Stimulated activated naive CD4-positive, alpha-beta T cell treated with Interleukin-2 at 50 U/mL for 16 hours (primary cell): ENCODE measurements around the gene USHBP1.
"Not testable (repeated sequence)": the region's sequence is repeated elsewhere in the genome, so short reads cannot be mapped to it uniquely, and the experiment has no call there.

Experiments
- DNase-seq: peaks from one replicate; lab custom pipeline; 2025; lab: John Stamatoyannopoulos, UW

USHBP1 gene

DNA sequence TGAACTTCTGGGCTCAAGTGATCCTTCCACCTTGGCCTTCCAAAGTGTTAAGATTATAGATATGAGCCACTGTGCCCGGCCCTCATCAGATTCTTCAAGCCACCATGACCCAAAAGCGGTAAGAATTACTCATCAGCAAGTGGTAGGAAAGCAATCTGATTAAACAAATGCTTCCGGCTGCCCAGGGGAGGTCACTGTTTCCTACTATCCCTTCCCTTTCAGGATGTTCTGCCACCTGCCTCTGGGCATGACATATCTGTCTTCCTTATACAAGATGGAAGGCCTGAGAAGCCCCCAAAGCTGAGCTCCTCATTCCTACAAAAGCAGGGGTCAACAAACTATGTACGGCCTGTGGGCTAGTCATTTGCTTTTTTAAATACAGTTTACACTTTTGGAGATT is 31.7 kb upstream of the USHBP1 start:
- DNase-seq, result no peak

DNA sequence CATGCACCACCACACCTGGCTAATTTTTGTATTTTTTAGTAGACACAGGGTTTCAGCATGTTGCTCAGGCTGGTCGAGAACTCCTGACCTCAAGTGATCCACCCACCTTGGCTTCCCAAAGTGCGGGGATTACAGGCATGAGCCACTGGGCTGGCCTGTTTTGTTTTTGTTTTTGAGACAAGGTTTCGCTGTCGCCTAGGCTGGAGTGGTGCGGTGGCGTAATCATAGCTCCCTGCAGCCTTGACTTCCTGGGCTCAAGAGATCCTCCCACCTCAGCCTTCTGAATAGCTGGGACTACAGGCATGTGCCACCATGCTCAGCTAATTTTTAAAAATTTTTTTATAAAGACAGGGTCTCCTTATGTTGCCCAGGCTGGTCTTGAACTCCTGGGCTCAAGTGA is 31.0 kb upstream of the USHBP1 start:
- not testable (repeated sequence) for DNase-seq

DNA sequence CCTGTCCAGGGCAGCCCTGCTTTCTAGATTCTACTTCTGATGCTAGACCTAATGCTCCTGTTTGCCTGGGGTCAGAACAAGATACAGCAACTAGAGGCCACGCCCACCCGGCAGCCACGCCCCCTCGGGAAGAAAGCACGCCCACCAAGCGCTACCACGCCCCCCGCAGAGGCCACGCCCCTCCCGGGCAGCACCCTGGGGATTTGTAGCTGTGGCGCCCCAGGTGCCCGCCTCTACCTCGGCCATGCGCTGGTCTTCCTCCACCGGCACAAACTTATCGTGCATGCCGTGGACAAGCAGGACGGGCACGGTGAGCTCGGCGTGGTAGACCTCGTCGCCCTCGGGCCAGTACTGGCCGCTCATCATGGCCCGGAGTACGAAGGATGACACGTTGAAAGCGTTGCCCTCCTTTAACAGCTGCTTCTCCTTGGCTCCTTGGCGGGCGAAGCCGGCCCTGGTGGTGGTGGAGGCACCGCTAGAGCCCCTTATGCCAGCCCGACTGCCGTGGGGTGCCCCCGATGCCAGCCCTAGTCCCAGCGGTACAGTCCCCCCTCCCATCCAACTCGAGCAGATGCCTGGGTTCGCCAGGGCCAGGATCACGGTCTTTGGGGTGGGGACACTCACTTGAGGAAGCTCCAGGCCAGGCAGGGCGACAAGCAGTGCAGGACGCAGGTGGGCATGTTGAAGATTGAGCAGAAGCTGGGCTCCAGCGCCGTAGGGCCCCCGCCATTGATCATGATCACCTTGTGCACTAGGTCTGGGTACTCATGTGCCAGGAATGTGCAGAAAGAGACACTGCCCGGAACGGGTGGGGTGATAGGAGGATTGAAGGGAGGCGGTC is 29.7 kb upstream of the USHBP1 start:
- DNase-seq, result peak; percentile 24

DNA sequence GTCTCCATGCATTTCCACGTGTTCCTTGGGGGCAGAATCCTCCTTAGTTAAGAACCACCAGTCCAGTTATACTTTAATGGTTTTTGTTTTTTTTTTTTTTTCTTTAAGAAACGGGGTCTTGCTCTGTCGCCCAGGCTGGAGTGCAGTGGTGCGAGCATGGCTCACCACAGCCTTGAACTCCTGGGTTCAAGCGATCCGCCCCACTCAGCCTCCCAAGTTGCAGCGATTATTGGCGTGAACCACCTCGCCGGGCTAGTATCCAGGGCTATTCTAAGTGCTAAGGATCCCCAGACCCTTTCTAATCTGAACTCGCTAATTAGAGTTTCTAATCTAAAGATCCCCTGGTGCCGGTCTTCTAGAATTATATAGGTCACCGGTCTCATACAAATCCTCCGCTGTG is 29.1 kb upstream of the USHBP1 start:
- no peak for DNase-seq

DNA sequence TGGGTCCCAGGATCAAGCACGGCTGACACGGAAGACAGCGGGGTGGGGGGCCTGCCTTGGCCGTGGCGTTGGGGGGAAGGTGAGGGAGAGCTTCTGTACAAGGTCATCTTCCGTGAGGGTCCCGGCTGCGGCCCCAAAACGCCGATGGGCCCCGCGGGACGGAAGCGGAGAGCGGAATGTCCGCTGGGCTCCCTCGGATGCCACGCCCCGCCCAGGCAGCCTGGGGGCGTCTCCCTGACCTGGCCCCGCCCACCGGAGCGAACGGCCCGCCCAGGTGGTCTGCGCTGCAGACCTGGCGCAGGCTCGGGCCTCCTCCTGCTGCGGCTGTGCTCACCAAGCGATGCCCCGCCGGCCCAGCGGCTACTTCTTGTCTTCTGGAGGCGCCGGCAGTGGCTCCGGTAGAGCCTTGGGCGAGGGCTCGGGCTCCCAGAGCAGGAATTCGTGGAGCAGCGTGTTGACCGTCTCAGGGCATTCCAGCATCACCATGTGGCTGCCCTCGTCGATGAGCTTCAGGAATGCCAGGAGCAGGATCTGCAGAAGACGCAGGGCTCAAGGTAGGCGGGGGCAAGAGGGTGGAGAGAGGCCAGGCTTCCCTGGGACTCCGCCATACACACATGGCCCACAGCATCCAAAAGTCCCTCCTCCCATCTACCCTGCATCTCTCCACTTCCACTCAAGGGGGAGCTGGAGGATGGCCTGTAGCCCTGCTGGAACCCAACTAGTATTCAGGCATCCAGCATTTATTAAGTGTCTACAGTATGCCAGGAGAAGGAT is 27.9 kb upstream of the USHBP1 start:
- peak; percentile 62 for DNase-seq

DNA sequence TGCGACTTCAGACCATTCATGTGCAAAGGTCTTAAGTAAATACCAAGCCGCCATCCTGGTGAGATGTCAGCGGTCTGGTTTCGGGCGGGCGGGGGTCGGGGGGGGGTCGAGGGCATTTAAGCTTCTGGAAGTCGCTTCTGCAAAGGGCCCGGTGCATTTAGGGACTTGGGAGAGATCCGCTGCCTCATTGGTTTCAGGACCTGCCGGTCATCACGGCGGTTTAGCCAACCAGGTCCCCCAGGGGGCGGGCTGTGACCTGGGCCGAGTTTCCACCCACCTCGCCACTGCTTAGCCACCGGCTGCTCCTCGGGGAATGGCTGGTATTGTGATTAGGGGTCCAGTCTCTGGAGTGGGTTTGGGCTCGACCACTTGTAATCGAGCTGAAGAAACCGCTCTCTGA is 24.9 kb upstream of the USHBP1 start:
- DNase-seq, result peak; percentile 25

DNA sequence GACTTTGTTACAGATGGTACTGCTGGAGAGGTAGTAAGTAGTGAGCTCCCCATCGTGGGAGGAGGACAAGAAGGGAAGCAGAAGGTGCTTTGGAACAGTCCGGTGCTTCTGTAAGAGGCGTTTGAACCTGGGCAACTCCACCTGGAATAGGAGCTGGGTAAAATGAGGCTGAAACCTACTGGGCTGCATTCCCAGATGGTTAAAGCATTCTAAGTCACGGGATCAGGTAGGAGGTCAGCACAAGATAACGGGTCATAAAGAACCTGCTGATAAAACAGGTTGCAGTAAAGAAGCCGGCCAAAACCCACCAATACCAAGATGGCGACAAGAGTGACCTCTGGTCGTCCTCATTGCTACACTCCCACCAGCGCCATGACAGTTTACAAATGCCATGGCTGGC is 22.2 kb upstream of the USHBP1 start:
- DNase-seq, result no peak

DNA sequence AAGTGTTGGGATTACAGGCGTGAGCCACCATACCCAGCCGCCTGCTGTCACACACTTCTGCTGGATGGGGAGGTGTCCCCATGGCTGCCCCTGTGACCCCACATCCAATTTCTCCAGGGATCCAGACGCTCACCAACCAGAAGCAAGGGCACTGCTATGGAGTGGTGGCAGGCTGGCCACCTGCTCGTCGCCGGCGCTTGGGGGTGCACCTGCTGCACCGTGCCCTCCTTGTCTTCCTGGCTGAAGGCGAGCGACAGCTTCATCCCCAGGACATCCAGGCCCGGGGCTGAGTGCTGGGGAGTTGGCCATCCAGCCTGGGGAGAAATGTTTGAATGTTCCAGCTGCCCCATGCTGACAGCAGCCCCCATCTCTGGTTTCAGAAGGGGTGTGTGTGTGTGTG is 21.7 kb upstream of the USHBP1 start:
- DNase-seq, result no peak

DNA sequence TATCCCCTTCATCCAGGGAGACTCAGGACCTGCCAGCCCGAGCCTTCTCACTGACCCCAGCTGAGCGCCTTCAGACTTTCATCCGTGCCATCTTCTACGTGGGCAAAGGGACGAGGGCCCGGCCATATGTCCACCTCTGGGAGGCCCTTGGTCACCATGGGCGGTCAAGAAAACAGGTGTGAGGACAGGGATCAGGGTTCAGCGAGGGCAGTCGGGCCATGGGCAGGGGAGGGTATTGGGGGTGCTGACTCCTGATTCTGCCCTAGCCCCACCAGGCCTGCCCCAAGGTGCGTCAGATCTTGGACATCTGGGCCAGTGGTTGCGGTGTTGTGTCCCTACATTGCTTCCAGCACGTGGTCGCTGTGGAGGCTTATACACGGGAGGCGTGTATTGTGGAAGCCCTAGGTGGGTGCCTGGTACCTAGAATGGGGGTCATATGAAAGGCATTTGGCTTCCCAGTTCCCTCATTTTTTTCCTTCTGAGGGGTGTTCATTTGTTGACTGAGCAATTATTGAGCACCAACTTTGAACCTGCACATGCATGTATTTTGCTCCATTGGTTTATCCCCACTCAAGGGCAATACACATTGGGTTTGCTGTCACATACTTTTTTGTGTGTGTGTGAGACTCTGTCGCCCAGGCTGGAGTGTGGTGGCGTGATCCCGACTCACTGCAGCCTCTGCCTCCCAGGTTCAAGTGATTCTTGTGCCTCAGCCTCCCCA is 21.0 kb upstream of the USHBP1 start:
- no peak for DNase-seq

DNA sequence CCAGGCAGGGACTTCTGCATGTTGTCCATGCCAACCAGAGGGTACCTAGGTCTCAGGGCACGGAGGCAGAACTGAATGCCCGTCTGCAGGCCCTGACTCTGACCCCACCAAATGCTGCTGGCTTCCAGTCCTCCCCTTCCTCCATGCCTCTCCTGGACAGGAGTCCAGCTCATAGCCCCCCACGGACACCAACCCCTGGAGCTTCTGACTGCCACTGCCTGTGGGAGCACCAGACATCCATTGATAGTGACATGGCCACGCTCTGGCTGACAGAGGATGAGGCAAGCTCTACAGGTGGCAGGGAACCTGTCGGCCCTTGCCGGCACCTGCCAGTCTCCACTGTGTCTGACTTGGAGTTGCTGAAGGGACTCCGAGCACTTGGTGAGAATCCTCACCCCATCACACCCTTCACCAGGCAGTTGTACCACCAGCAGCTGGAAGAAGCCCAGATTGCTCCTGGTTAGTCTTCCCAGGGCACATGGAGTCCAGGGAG is 19.0 kb upstream of the USHBP1 start:
- DNase-seq, result no peak

DNA sequence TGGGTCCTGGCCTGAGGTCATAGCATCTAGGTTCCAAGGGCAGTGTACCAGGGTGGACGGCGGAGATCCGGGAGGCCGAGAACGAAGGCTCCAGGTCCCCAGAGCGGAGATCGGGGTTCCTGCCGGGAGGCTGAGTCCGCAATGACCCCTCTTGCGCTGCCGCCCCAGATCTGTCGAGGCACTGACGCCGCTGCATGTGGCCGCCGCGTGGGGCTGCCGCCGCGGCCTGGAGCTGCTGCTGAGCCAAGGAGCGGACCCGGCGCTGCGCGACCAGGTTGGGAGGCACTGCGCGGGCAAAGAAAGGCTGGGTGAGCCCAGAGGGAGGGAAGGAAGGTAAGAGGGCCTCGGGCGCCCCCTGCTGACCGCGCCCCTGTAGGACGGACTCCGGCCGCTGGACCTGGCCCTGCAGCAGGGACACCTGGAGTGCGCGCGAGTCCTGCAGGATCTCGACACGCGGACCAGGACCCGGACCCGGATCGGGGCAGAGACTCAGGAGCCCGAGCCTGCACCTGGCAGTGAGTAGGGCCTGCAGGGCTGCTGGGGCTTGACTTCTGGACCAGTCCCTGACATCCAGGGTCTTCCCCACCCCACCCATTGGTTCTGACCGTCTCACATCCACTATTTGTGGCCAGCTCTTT is 18.1 kb upstream of the USHBP1 start:
- DNase-seq, result peak; percentile 76

DNA sequence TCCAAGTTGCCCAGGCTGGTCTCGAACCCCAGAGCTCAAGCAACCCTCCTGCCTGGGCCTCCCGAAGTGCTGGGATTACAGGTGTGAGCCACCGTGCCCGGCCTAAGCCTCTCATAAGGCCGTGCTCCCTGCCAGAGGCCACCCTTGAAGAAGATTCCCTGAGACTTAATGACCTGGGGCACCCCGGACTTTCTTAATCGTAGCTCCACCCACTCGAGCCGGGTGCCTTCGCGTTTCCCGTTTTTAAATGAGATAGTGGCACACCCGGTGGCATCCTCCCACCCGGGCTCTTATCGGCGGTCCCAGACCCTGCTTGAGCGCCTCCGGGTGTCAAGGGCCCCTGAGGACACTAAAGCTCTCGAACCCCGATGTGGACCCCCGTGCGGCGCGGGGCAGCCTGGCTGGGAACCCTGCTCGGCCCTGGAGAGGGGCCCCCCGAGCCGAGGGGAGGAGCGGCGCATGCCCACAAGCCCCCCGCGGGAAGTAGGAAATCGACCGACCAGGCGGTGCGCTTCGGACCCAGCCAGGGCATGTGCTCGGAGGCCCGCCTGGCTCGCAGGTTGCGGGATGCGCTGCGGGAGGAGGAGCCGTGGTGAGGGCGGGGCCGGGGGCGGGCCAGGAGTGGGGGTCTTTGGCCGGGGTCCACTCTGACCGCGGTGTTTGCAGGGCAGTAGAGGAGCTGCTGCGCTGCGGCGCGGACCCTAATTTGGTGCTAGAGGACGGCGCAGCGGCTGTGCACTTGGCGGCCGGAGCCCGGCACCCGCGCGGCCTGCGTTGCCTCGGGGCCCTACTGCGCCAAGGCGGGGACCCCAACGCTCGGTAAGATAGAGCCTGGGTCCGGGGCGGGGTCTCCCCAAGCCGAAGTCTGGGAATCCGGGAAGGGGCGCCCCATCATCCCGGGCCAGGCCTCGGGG is 17.1 kb upstream of the USHBP1 start, which contains the start of gene ANKLE1:
Gene ANKLE1 (plus strand): TSS at position 511 of the 914 bp plus-strand sequence. CDS start 20 bp downstream, at position 531.
- DNase-seq, result peak; percentile 45

DNA sequence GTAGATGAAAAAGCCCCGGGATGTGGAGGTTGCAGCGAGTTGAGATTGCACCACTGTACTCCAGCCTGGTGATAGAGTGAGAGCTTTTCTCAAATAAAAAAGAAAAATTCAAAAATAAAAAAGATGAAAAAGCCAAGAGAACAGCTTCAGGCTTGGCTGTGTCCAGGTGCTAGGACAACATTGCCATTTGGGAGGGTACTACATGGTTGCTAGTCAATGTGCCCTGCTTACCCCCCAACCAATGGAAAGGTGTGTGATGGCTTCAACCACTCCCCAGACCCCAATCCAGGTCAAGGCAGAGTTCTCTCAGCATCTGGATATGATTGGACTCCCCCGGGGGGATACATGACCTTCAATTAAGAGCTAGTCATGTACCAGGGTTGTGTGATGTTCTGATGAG is 14.9 kb upstream of the USHBP1 start:
- no peak for DNase-seq

DNA sequence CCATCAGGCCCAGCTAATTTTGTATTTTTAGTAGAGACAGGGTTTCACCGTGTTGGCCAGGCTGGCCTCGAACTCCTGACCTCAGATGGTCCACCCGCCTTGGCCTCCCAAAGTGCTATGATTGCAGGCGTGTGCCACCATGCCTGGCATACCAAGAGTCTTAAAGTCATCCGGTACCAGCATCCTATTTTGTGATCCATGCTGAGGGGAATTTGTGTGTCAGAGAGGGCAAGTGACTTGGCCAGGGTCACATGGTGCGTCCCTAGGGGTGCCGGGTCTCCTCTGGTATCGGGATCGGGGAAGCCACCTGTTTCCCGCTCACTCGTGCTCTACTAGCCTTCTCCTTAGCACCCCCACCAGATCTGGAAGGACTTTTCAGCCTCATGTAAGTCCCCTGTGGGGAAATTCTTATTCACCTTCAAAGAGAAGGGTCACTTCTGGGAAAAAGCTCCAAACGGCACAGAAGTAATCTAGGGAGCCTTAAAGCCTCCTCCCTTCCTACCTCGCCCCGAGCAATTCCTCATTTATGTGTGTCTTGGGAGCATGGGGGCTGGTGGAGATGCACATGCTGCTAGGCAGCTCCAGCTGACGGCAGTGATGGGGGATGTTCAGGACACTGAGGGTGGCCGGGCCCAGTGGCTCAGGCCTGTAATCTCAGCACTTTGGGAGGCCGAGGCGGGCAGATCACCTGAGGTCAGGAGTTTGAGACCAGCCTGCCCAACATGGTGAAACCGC is 11.1 kb upstream of the USHBP1 start:
- no peak for DNase-seq

DNA sequence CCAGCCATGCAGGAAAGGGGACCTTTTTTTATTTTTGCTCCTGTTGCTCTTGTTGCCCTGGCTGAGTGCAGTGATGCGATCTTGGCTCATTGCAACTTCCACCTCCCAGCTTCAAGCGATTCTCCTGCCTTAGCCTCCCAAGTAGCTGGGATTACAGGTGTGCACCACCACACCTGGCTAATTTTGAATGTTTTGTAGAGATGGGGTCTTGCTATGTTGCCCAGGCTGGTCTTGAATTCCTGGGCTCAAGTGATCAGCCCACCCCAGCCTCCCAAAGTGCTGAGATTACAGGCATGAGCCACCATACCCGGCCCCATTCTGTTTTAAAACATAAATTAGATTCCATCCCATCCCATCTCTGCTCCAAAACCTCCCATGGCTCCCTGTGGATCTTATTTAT is 10.3 kb upstream of the USHBP1 start:
- not testable (repeated sequence) for DNase-seq

DNA sequence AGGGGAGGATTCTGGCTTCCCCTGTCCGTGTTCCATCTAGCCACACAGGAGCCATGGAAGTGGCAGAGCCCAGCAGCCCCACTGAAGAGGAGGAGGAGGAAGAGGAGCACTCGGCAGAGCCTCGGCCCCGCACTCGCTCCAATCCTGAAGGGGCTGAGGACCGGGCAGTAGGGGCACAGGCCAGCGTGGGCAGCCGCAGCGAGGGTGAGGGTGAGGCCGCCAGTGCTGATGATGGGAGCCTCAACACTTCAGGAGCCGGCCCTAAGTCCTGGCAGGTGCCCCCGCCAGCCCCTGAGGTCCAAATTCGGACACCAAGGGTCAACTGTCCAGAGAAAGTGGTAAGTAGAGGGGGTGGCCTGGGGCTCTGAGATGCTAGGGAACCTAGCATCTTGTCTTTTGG is 4.2 kb upstream of the USHBP1 start:
- no peak for DNase-seq

DNA sequence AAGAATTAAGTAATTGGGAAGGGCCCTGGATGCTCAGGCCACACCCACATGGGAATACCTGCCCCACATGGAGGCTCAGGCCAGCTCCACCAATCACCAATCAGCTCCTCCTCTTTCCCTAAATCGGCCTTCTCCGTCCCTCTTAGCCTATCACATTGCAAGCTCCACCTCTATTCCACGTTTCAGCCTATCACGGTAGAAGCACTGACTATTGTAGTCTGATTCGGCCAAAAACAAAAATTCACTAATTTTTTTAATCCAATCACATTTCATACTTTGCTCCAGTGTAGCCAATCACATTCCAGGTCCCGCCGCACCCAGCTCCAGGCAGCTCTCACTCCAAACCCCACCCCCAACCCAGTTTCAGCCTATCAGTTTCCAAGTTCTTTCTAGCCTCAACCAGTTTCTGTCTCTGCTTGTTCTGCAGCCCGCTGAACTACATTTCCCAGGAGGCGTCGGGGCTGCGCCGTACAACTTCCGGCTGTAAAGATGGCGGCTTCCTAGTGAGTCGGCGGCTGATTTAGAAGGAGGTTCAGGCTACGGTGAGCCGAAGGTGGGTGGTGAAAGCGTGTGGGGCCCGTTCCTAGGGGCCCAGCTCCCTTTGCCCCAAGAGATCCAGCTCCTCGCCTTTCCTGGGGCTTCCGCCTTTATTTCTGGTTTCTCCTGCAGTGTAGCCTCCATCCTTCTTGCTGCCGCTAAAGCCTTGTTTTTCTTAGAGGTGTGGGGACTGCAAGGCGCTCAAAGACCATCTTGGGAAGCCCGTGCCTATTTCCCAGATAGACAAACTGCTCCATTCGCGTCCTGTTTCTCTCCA is 2.6 kb upstream of the USHBP1 start, which contains the start of gene BABAM1:
Gene BABAM1 (plus strand): TSS at position 469 of the 814 bp plus-strand sequence. CDS start 1,364 bp downstream, outside the sequence.
- peak; percentile 96 for DNase-seq

DNA sequence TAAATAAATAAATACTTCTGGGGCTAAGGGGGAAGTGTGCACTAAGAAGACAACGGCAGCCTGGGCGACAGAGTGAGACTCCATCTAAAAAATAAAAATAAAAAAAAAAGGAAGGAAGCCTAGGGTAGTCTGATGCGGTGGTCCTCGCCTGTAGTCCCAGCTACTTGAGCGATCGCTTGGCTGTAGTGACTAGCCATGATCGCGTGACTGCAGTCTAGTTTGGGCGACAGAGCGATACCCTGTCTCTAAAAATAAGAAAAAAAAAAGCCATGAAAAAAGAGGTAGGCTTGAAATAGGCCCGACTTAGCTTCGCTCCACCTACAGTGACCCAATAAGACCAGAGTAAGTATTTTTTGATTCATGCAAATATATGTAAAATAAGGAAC is 2.0 kb upstream of the USHBP1 start:
- no peak for DNase-seq

DNA sequence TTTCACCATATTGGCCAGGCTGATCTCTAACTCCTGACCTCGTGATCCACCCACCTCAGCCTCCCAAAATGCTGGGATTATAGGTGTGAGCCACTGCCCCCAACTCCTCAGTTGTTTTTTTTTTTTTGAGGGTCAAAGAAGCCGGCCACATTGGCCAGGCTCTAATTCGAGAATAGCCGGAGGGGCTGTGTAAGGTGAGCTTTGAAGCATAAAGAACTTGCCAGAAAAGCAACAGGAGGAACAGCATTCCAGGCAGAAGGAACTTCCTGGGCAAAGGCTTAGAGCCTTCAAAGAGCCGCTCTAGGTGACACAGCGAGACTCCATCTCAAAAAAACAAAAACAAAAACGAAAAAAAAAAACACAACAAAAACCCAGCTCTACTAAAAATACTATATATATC is 1.5 kb upstream of the USHBP1 start:
- no peak for DNase-seq
